Liver (tissue), 9 donors: Measurements from ENCODE around the gene PROSER3. TPM values are rescaled to one million over a fixed set of nuclear protein-coding genes. Genes with fewer than 3 reads are reported as not detected.

Source experiments
- DNase-seq: peaks from one replicate; pipeline ENCODE4 v3.0.0-alpha.2; 2017; ENCODE audit warnings: low spot score
- H3K27ac ChIP-seq, 2 donors: one replicate each; pipeline ENCODE4 v1.7.0; 2013; ENCODE audit warnings: inconsistent platforms in 2 of 2, low read length in 2 of 2, control low read depth in 1 of 2, low read depth in 1 of 2, mild to moderate bottlenecking in 1 of 2
- H3K27me3 ChIP-seq, 4 donors: one replicate each; pipeline versions ENCODE4 v1.6.1 to v1.7.0; 2013; ENCODE audit warnings: low read length in 3 of 4, inconsistent platforms in 1 of 4, mild to moderate bottlenecking in 1 of 4, moderate library complexity in 1 of 4; ENCODE audit not compliant: control insufficient read depth in 4 of 4, insufficient read depth in 4 of 4
- H3K36me3 ChIP-seq, 4 donors: one replicate each; pipeline versions ENCODE4 v1.6.1 to v1.7.0; 2013; ENCODE audit warnings: low read length in 3 of 4, mild to moderate bottlenecking in 3 of 4, low read depth in 1 of 4, moderate library complexity in 1 of 4; ENCODE audit not compliant: control insufficient read depth in 4 of 4, insufficient read depth in 3 of 4
- H3K4me1 ChIP-seq, 4 donors: one replicate each; pipeline versions ENCODE4 v1.6.1 to v1.7.0; 2013; ENCODE audit warnings: low read length in 3 of 4, mild to moderate bottlenecking in 3 of 4, moderate library complexity in 1 of 4; ENCODE audit not compliant: control insufficient read depth in 4 of 4, insufficient read depth in 4 of 4
- H3K4me3 ChIP-seq, 3 donors: one replicate each; pipeline versions ENCODE4 v1.6.1 to v1.7.0; 2013; ENCODE audit warnings: low read length in 3 of 3, control low read depth in 1 of 3, low read depth in 1 of 3, mild to moderate bottlenecking in 1 of 3
- H3K9ac ChIP-seq, 2 donors: one replicate each; pipeline ENCODE4 v1.7.0; 2013; ENCODE audit warnings: low read length in 2 of 2, mild to moderate bottlenecking in 2 of 2, moderate library complexity in 2 of 2, control low read depth in 1 of 2, low read depth in 1 of 2
- H3K9me3 ChIP-seq, 4 donors: one replicate each; pipeline versions ENCODE4 v1.6.1 to v1.7.0; 2013; ENCODE audit warnings: low read length in 3 of 4; ENCODE audit not compliant: control insufficient read depth in 4 of 4
- EGR1 ChIP-seq, 2 donors: IDR thresholded peaks; 2 replicates each; pipeline ENCODE4 v1.6.1; 2016 to 2018; ENCODE audit warnings: antibody characterized with exemption in 2 of 2, low read depth in 2 of 2
- FOXA1 ChIP-seq: IDR thresholded peaks from 2 replicates; pipeline ENCODE4 v1.6.1; 2016; ENCODE audit warnings: antibody characterized with exemption
- FOXA2 ChIP-seq: IDR thresholded peaks from 2 replicates; pipeline ENCODE4 v1.6.1; 2016; ENCODE audit warnings: antibody characterized with exemption
- GABPA ChIP-seq, 2 donors: IDR thresholded peaks in 1 of 2; conservative IDR thresholded peaks in 1 of 2; 2 replicates each; pipeline ENCODE4 v1.6.1; 2016; ENCODE audit warnings: antibody characterized with exemption in 2 of 2, mild to moderate bottlenecking in 1 of 2, moderate library complexity in 1 of 2
- HNF4A ChIP-seq, 2 donors: conservative IDR thresholded peaks; 2 replicates each; pipeline ENCODE4 v1.6.1; 2016; ENCODE audit warnings: antibody characterized with exemption in 2 of 2, mild to moderate bottlenecking in 2 of 2
- JUND ChIP-seq, 2 donors: IDR thresholded peaks; 2 replicates each; pipeline ENCODE4 v1.6.1; 2016; ENCODE audit warnings: antibody characterized with exemption in 2 of 2
- NR2F2 ChIP-seq: IDR thresholded peaks from 2 replicates; pipeline ENCODE4 v1.6.1; 2016; ENCODE audit warnings: antibody characterized with exemption
- RAD21 ChIP-seq, 2 donors: IDR thresholded peaks; 2 replicates each; pipeline ENCODE4 v1.6.1; 2016; ENCODE audit warnings: antibody characterized with exemption in 2 of 2, mild to moderate bottlenecking in 2 of 2
- SP1 ChIP-seq: IDR thresholded peaks from 2 replicates; pipeline ENCODE4 v1.6.1; 2018; ENCODE audit warnings: antibody characterized with exemption, mild to moderate bottlenecking
- TAF1 ChIP-seq: conservative IDR thresholded peaks from 2 replicates; pipeline ENCODE4 v1.6.1; 2016; ENCODE audit warnings: antibody characterized with exemption, mild to moderate bottlenecking
- YY1 ChIP-seq: IDR thresholded peaks from 2 replicates; pipeline ENCODE4 v1.6.1; 2016; ENCODE audit warnings: antibody characterized with exemption, mild to moderate bottlenecking
- WGBS: extraction: QIAGEN DNeasy Blood & Tissue Kit; methylation state at CpG from one replicate; pipeline ENCODE4 v1.1.7; 2013; 5-methylcytosine and 5-hydroxymethylcytosine counted together
- polyA plus RNA-seq, 2 donors: library from polyadenylated mRNA; stranded (reverse) in 1 of 2; unstranded in 1 of 2; fragments of 200-250 nt in 1 of 2; fragments of >200 nt in 1 of 2; fragmentation: Nextera tagmentation in 1 of 2; extraction: Ambion mirVana in 1 of 2; gene quantifications; one replicate each; pipeline versions ENCODE4 v1.2.1 to v1.2.3, GENCODE V29; 2013 to 2015
- total RNA-seq, 2 donors: library from RNA; depleted of rRNA; stranded (reverse); fragments of >200 nt; gene quantifications; one replicate each; pipeline ENCODE4 v1.2.3, GENCODE V29; 2014
- TF ChIP-seq, protein P1 (sequence below): IDR thresholded peaks from 2 replicates; pipeline ENCODE4 v1.6.1; 2016; ENCODE audit warnings: antibody characterized with exemption, mild to moderate bottlenecking
- TF ChIP-seq, protein P2 (sequence below): fragments of 150-350 bp; IDR thresholded peaks from 2 replicates; pipeline ENCODE4 v1.5.1; 2017; ENCODE audit warnings: improper control_type of control experiment, low read depth, low read length; ENCODE audit not compliant: missing input control
- TF ChIP-seq, protein P3 (sequence below): IDR thresholded peaks from 2 replicates; pipeline ENCODE4 v1.6.1; 2016; ENCODE audit warnings: antibody characterized with exemption
- TF ChIP-seq, protein P4 (sequence below): IDR thresholded peaks from 2 replicates; pipeline ENCODE4 v1.6.1; 2016; ENCODE audit warnings: antibody characterized with exemption
- donor health status: healthy.
- donor health status: healthy.
- donor health status: healthy.
- donor health status: healthy.
- donor health status: healthy.

Gene PROSER3
- total and polyA plus RNA-seq, 4 donors = 2.1 to 4.5 (median 2.7) TPM

DNA sequence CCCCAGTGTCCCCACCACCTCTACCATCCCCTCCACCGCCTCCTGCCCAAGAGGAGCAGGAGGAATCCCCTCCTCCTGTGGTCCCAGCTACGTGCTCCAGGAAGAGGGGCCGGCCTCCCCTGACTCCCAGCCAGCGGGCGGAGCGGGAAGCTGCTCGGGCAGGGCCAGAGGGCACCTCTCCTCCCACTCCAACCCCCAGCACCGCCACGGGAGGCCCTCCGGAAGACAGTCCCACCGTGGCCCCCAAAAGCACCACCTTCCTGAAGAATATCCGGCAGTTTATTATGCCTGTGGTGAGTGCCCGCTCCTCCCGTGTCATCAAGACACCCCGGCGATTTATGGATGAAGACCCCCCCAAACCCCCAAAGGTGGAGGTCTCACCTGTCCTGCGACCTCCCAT, 37.3 kb upstream of the PROSER3 start:
- no peak overlapping the region for H3K4me3 ChIP-seq
- H3K4me1 ChIP-seq = peaks cover 11 to 29% (median 23%) of the 10 kb centered on the region in 4 donors
- WGBS = 91% methylated on average over 17 of the region's 17 CpGs
- no peaks in the 10 kb centered on the region for H3K9me3 ChIP-seq
- no peak for DNase-seq
- TF ChIP-seq FOXA1 (no peak), NR2F2 (no peak), YY1 (no peak), HNF4A (conservative IDR thresholded peaks at IDR 0.05) (no peak), GABPA (IDR thresholded peaks at IDR 0.05 in 1 of 2, conservative IDR thresholded peaks at IDR 0.05 in 1 of 2) (no peak), TAF1 (no peak), EGR1 (IDR thresholded peaks at IDR 0.05; ENCODE audit: low read depth in 2 of 2) (no peak), JUND (IDR thresholded peaks at IDR 0.05) (no peak)
- TF ChIP-seq, protein P1, sequence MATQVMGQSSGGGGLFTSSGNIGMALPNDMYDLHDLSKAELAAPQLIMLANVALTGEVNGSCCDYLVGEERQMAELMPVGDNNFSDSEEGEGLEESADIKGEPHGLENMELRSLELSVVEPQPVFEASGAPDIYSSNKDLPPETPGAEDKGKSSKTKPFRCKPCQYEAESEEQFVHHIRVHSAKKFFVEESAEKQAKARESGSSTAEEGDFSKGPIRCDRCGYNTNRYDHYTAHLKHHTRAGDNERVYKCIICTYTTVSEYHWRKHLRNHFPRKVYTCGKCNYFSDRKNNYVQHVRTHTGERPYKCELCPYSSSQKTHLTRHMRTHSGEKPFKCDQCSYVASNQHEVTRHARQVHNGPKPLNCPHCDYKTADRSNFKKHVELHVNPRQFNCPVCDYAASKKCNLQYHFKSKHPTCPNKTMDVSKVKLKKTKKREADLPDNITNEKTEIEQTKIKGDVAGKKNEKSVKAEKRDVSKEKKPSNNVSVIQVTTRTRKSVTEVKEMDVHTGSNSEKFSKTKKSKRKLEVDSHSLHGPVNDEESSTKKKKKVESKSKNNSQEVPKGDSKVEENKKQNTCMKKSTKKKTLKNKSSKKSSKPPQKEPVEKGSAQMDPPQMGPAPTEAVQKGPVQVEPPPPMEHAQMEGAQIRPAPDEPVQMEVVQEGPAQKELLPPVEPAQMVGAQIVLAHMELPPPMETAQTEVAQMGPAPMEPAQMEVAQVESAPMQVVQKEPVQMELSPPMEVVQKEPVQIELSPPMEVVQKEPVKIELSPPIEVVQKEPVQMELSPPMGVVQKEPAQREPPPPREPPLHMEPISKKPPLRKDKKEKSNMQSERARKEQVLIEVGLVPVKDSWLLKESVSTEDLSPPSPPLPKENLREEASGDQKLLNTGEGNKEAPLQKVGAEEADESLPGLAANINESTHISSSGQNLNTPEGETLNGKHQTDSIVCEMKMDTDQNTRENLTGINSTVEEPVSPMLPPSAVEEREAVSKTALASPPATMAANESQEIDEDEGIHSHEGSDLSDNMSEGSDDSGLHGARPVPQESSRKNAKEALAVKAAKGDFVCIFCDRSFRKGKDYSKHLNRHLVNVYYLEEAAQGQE = no peak
- TF ChIP-seq, protein P2, sequence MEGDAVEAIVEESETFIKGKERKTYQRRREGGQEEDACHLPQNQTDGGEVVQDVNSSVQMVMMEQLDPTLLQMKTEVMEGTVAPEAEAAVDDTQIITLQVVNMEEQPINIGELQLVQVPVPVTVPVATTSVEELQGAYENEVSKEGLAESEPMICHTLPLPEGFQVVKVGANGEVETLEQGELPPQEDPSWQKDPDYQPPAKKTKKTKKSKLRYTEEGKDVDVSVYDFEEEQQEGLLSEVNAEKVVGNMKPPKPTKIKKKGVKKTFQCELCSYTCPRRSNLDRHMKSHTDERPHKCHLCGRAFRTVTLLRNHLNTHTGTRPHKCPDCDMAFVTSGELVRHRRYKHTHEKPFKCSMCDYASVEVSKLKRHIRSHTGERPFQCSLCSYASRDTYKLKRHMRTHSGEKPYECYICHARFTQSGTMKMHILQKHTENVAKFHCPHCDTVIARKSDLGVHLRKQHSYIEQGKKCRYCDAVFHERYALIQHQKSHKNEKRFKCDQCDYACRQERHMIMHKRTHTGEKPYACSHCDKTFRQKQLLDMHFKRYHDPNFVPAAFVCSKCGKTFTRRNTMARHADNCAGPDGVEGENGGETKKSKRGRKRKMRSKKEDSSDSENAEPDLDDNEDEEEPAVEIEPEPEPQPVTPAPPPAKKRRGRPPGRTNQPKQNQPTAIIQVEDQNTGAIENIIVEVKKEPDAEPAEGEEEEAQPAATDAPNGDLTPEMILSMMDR = no peak
- TF ChIP-seq, protein P3, sequence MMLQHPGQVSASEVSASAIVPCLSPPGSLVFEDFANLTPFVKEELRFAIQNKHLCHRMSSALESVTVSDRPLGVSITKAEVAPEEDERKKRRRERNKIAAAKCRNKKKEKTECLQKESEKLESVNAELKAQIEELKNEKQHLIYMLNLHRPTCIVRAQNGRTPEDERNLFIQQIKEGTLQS = no peak
- H3K9ac ChIP-seq = no peak overlapping the region
- H3K27ac ChIP-seq = no peak overlapping the region
- no peaks in the 10 kb centered on the region for H3K27me3 ChIP-seq
- peaks cover 30 to 46% (median 37%) of the 10 kb centered on the region in 4 donors for H3K36me3 ChIP-seq

DNA sequence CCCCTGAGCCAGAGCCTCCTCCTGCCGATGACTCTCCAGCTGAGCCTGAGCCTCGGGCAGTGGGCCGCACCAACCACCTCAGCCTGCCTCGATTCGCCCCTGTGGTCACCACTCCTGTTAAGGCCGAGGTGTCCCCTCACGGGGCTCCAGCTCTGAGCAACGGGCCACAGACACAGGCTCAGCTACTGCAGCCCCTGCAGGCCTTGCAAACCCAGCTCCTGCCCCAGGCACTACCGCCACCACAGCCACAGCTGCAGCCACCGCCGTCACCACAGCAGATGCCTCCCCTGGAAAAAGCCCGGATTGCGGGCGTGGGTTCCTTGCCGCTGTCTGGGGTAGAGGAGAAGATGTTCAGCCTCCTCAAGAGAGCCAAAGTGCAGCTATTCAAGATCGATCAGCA, 36.6 kb upstream of the PROSER3 start:
- Histone ChIP-seq H3K27me3 (no peaks in the 10 kb centered on the region), H3K9ac (no peak overlapping the region), H3K9me3 (no peaks in the 10 kb centered on the region), H3K4me1 (peaks cover 7 to 22% (median 17%) of the 10 kb centered on the region in 4 donors), H3K27ac (no peak overlapping the region), H3K36me3 (peaks cover 37 to 54% (median 44%) of the 10 kb centered on the region in 4 donors), H3K4me3 (no peak overlapping the region)
- no peak for TF ChIP-seq FOXA1
- TF ChIP-seq EGR1 (IDR thresholded peaks at IDR 0.05; ENCODE audit: low read depth in 2 of 2) = no peak
- no peak for TF ChIP-seq YY1
- TF ChIP-seq FOXA2 = no peak
- no peak for TF ChIP-seq HNF4A (conservative IDR thresholded peaks at IDR 0.05)
- no peak for TF ChIP-seq NR2F2
- no peak for TF ChIP-seq SP1
- TF ChIP-seq, protein P2 = no peak
- TF ChIP-seq JUND (IDR thresholded peaks at IDR 0.05) = no peak
- TF ChIP-seq, protein P4, sequence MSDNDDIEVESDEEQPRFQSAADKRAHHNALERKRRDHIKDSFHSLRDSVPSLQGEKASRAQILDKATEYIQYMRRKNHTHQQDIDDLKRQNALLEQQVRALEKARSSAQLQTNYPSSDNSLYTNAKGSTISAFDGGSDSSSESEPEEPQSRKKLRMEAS = no peak
- TF ChIP-seq RAD21 (IDR thresholded peaks at IDR 0.05) = no peak
- 94% methylated on average over 16 of the region's 16 CpGs for WGBS
- DNase-seq = no peak
